ENCODE data around the gene FILIP1. TPM values are rescaled to one million over a fixed set of nuclear protein-coding genes. Genes with fewer than 3 reads are reported as not detected.
A peak's percentile ranks its signal among the peaks of the same experiment; 100 is the strongest.

The FILIP1 gene
- total RNA-seq, 4 donors from 2014 or later = 57.5 to 123 (median 93.8) TPM

- intact Hi-C loops (cut with DNase I; ENCODE audit: low total_unique reads) = no loop called here
- Histone ChIP-seq H3K36me3 (no peaks in the 10 kb centered on the region), H3K27me3 (no peaks in the 10 kb centered on the region), H3K4me1 (peaks cover 44 to 49% of the 10 kb centered on the region in 2 donors), H3K4me3 (no peak overlapping the region), H3K9me3 (no peaks in the 10 kb centered on the region), H3K27ac (peak overlapping the region; percentile 13 to 50 (median 43))
- no peak for TF ChIP-seq POLR2A (IDR thresholded peaks at IDR 0.05)
- TF ChIP-seq CTCF (IDR thresholded peaks at IDR 0.05 in 4 of 5, conservative IDR thresholded peaks at IDR 0.05 in 1 of 5) = no peak
- ATAC-seq = peak; percentile 62 to 69
- DNase-seq = no peak
- in situ Hi-C loops (cut with MboI; ENCODE audit: low sequenced_read_pairs in 4 of 4) = no loop called here
Observed at GRCh38 chr6:75386050-75386770, 107.4 kb downstream of the FILIP1 start.

GRCh38 chr6:75384116-75384515, 109.5 kb downstream of the FILIP1 start:
- no peak overlapping the region for H3K4me3 ChIP-seq
- peaks cover 36 to 41% of the 10 kb centered on the region in 2 donors for H3K4me1 ChIP-seq
- H3K36me3 ChIP-seq = no peaks in the 10 kb centered on the region
- H3K27me3 ChIP-seq = no peaks in the 10 kb centered on the region
- no peak for TF ChIP-seq CTCF (IDR thresholded peaks at IDR 0.05 in 4 of 5, conservative IDR thresholded peaks at IDR 0.05 in 1 of 5)
- TF ChIP-seq POLR2A (IDR thresholded peaks at IDR 0.05) = no peak
- no peaks in the 10 kb centered on the region for H3K9me3 ChIP-seq
- ATAC-seq (no peak), DNase-seq (no peak)
- in situ Hi-C loops (cut with MboI; ENCODE audit: low sequenced_read_pairs in 4 of 4) = no loop called here
- intact Hi-C loops (cut with DNase I; ENCODE audit: low total_unique reads) = no loop called here
- peak overlapping the region in 2 of 4 donors; percentile 4 to 48 for H3K27ac ChIP-seq

- ATAC-seq = no peak
- in situ Hi-C loops (cut with MboI; ENCODE audit: low sequenced_read_pairs in 4 of 4) = no loop called here
- Histone ChIP-seq H3K27ac (peak overlapping the region; percentile 25 to 55 (median 40)), H3K36me3 (no peaks in the 10 kb centered on the region), H3K4me1 (peaks cover 43 to 44% of the 10 kb centered on the region in 2 donors), H3K4me3 (no peak overlapping the region), H3K27me3 (no peaks in the 10 kb centered on the region), H3K9me3 (no peaks in the 10 kb centered on the region)
- intact Hi-C loops (cut with DNase I; ENCODE audit: low total_unique reads) = no loop called here
- DNase-seq = no peak
- no peak for TF ChIP-seq POLR2A (IDR thresholded peaks at IDR 0.05)
- no peak for TF ChIP-seq CTCF (IDR thresholded peaks at IDR 0.05 in 4 of 5, conservative IDR thresholded peaks at IDR 0.05 in 1 of 5)
Observed at GRCh38 chr6:75382634-75382900, 111.0 kb downstream of the FILIP1 start.

- no peaks in the 10 kb centered on the region for H3K9me3 ChIP-seq
- H3K27me3 ChIP-seq = no peaks in the 10 kb centered on the region
- intact Hi-C loops (cut with DNase I; ENCODE audit: low total_unique reads) (no loop called here), in situ Hi-C loops (cut with MboI; ENCODE audit: low sequenced_read_pairs in 4 of 4) (no loop called here)
- H3K4me1 ChIP-seq = peaks cover 43 to 46% of the 10 kb centered on the region in 2 donors
- no peak for DNase-seq
- TF ChIP-seq POLR2A (IDR thresholded peaks at IDR 0.05) (no peak), CTCF (IDR thresholded peaks at IDR 0.05 in 4 of 5, conservative IDR thresholded peaks at IDR 0.05 in 1 of 5) (no peak)
- no peak for ATAC-seq
- H3K4me3 ChIP-seq = no peak overlapping the region
- no peaks in the 10 kb centered on the region for H3K36me3 ChIP-seq
- H3K27ac ChIP-seq = peak overlapping the region; percentile 25 to 55 (median 40)
Observed at GRCh38 chr6:75381877-75382633, 111.5 kb downstream of the FILIP1 start.
